Lower leg skin (tissue), 4 donors: ENCODE measurements around the gene ITGB8. TPM values are rescaled to one million over a fixed set of nuclear protein-coding genes. Genes with fewer than 3 reads are reported as not detected.

Source experiments
- DNase-seq, 2 donors: peaks; one replicate each; pipeline ENCODE4 v3.0.0-alpha.2; 2019; ENCODE audit warnings: low spot score in 2 of 2
- H3K4me3 ChIP-seq: fragments of 200-600 bp; sonication (generic); 2 replicates; pipeline ENCODE4 v1.5.1; 2017; ENCODE audit warnings: mild to moderate bottlenecking, low read depth; ENCODE audit not compliant: poor library complexity, severe bottlenecking
- POLR2A ChIP-seq, 2 donors: fragments of 450-650 bp; IDR thresholded peaks; one replicate each; pipeline ENCODE4 v1.6.1; 2016 to 2017; ENCODE audit warnings: antibody characterized with exemption in 2 of 2, mild to moderate bottlenecking in 1 of 2, moderate library complexity in 1 of 2
- WGBS, 2 donors: methylation state at CpG; one replicate each; pipeline ENCODE4 v1.1.5; 2018; 5-methylcytosine and 5-hydroxymethylcytosine counted together
- intact Hi-C: fragments of 100-400 bp; cut with DNase I; formaldehyde crosslinking; loops from one replicate; pipeline ENCODE4 v1.15.0; 2023; ENCODE audit warnings: low total_unique reads
- total RNA-seq, 4 donors: library from RNA; depleted of rRNA; stranded (reverse); fragments of >200 nt; gene quantifications; one replicate each; pipeline ENCODE4 v1.1.0, GENCODE V29; 2016
- TF ChIP-seq, protein P1 (sequence below), 3 donors: fragments of 450-650 bp; IDR thresholded peaks; one replicate each; pipeline ENCODE4 v1.5.1; 2016; ENCODE audit warnings: antibody characterized with exemption in 3 of 3, mild to moderate bottlenecking in 3 of 3, moderate library complexity in 2 of 3

ITGB8 gene
- total RNA-seq, 4 donors from 2014 or later, result 25.0 to 66.1 (median 48.9) TPM

DNA sequence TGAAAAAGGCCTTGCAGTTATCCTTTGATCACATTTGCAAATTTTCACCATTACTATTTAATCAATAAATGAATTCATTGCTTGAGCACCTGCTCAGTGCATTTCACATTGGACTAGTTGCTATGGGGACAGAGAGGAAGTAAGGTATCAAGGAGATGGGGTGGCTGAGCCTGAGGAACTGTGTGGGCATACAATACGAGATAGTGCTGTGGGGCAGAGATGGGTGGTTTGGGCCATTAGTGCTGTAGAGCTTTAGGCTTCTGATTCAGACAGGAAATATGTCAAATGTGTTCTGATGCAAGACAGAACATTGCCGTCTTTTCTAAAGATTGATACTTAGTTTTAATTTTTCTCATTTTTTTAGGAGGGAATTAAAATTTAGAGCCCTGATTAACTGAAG is 13.2 kb downstream of the ITGB8 start:
- no peak for DNase-seq
- WGBS, 2 donors, result 46 to 50% methylated on average over 2 of the region's 2 CpGs
- intact Hi-C loops, result no loop called here
- TF ChIP-seq, protein P1, sequence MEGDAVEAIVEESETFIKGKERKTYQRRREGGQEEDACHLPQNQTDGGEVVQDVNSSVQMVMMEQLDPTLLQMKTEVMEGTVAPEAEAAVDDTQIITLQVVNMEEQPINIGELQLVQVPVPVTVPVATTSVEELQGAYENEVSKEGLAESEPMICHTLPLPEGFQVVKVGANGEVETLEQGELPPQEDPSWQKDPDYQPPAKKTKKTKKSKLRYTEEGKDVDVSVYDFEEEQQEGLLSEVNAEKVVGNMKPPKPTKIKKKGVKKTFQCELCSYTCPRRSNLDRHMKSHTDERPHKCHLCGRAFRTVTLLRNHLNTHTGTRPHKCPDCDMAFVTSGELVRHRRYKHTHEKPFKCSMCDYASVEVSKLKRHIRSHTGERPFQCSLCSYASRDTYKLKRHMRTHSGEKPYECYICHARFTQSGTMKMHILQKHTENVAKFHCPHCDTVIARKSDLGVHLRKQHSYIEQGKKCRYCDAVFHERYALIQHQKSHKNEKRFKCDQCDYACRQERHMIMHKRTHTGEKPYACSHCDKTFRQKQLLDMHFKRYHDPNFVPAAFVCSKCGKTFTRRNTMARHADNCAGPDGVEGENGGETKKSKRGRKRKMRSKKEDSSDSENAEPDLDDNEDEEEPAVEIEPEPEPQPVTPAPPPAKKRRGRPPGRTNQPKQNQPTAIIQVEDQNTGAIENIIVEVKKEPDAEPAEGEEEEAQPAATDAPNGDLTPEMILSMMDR (IDR thresholded peaks at IDR 0.05), result no peak
- no peak for TF ChIP-seq POLR2A (IDR thresholded peaks at IDR 0.05)
- H3K4me3 ChIP-seq, result no peak overlapping the region

DNA sequence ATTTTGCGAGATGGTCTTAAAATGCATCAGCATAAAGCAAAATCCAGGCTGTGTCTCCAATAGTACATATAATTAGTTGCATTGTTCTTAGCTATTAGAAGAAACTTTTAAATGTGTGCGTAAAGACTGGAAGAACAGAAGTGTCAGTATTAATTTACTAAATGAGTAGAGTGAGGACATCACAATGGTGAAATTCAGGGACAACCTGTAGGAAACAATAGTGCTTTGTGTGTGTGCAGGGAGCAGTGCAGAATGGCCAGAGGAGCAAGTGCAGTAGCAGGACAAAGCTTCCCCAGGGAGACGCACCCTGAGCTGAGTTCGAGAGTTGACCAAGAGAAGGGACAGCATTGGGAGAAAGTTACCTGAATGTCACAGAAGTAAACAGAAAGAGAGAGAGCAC is 13.7 kb downstream of the ITGB8 start:
- H3K4me3 ChIP-seq, result no peak overlapping the region
- intact Hi-C loops, result no loop called here
- 93% methylated on average over 4 of the region's 4 CpGs for WGBS, 2 donors
- TF ChIP-seq POLR2A (IDR thresholded peaks at IDR 0.05), result no peak
- TF ChIP-seq, protein P1 (IDR thresholded peaks at IDR 0.05), result no peak
- DNase-seq, result no peak

DNA sequence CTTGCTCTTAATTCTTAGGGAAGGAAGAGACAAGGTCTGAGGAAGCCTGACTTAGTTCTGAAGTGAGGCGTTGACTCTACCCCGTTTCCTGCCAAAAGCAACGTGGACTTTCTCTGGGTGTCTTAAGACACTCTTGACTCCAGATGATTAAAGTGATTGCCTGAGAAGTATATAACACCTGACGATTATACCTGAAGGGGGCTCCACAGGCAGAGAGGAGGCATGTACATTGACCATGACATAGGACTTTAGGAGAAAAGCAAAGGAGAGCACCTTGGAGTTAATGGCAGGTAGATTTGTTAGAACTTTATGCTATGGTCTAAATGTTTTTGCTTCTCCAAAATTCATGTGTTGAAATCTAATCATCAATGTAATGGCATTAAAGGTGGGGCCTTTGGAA is 15.9 kb downstream of the ITGB8 start:
- 84 to 86% methylated on average over 4 of the region's 4 CpGs for WGBS, 2 donors

DNA sequence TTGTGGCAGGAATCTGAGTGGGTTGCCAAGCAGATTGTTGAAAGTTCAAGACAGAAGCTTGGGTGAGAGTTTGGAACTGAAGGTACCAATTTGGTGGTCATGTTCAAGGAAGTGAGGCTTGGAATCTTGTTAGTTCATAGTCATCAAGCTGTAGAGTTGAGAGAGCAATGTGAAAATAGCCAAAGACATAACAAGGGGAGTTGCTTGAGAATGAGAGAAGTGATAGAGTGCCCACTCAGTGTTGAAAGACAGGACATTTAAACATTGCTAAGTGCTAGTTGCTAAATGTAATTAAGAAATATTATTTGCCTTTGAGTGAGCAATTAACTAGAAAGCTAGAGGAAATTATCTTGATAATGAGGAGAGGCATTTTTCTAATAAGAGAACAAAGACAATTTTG is 17.0 kb downstream of the ITGB8 start:
- no peak overlapping the region for H3K4me3 ChIP-seq
- TF ChIP-seq POLR2A (IDR thresholded peaks at IDR 0.05), result no peak
- TF ChIP-seq, protein P1 (IDR thresholded peaks at IDR 0.05), result no peak
- DNase-seq, result no peak
- intact Hi-C loops, result no loop called here

More for the DNA sequence above, 15.9 kb downstream of the ITGB8 start:
- intact Hi-C loops, result no loop called here
- DNase-seq, result no peak
- no peak overlapping the region for H3K4me3 ChIP-seq
- no peak for TF ChIP-seq POLR2A (IDR thresholded peaks at IDR 0.05)
- TF ChIP-seq, protein P1 (IDR thresholded peaks at IDR 0.05), result no peak

DNA sequence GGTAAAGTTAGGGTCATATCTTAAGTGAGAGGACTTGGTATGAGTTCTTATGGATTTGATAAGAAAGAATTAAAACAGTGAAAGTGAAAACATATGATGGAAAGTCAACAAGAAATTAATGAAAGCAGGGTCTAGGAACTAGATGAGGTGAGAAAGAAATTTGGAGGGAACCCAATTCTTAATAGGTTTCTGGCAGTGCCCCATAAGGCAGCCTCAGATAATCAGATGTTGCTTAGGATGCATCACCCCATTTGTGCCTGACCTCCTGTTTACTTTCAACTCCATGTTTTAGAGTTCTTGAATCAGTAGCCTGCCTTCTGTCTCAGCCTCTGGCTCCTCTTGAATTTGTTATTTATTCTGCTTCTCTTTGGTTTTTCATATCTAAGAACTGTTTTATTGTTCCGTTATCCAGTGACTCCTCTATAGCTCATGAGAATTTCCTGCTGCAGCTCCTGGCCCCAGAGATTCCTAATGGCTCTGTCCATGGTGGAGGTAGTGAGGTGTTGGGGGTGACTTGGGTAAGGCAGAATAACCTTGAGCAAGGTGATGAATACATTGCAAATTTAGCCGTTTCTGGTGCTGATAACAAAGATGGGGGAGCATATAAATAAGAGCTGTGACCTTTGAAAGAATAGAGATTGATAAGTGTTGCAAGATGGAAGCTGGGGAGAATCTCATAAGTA is 17.6 kb downstream of the ITGB8 start:
- H3K4me3 ChIP-seq, result no peak overlapping the region
- TF ChIP-seq POLR2A (IDR thresholded peaks at IDR 0.05), result no peak
- TF ChIP-seq, protein P1 (IDR thresholded peaks at IDR 0.05), result no peak
- intact Hi-C loops, result no loop called here
- no peak for DNase-seq
- WGBS, 2 donors, result 87 to 94% methylated on average over 2 of the region's 2 CpGs

DNA sequence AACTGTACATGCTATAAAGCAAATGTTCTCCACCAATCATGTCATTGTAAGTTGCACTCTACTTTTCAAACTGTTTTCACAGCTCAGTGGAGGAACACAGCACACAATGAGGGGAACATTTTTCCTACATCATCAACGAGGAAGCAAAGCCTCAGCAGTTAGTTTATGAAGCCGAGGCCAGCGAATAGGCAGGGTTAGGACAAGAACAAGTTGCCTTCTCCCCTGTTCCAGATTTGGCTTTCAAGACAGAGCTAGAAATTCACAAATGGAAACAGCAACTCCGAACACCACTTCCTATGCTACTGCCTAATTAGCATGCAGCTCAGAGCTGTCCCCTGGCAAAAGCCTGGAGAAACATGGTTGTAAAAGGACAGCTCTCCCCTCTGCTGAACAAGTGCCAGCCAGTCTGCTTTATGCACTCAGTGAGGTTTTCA is 19.8 kb downstream of the ITGB8 start:
- WGBS, 2 donors, result 18 to 21% methylated on average over 4 of the region's 4 CpGs
- no peak overlapping the region for H3K4me3 ChIP-seq
- intact Hi-C loops, result no loop called here
- TF ChIP-seq, protein P1 (IDR thresholded peaks at IDR 0.05), result no peak
- TF ChIP-seq POLR2A (IDR thresholded peaks at IDR 0.05), result no peak
- DNase-seq, result no peak
